Stimulated activated CD8-positive, alpha-beta memory T cell treated with anti-CD3 and anti-CD28 coated beads, Interleukin-12 subunit alpha, Interleukin-12 subunit beta, amount 100 ng/mL, for 24 hours (primary cell): ENCODE measurements around the gene RALGAPA1.
A peak's percentile ranks its signal among the peaks of the same experiment; 100 is the strongest.
"Not testable (repeated sequence)": the region's sequence is repeated elsewhere in the genome, so short reads cannot be mapped to it uniquely, and the experiment has no call there.

Source experiments
- DNase-seq: peaks from one replicate; pipeline ENCODE4 v3.0.0-alpha.2; 2020; ENCODE audit errors: extremely low read depth

RALGAPA1 gene

GRCh38 chr14:35808638-35809563 is at the start of gene RALGAPA1:
Gene RALGAPA1 (minus strand): TSS chr14:35809295. CDS start chr14:35808835, 460 bp downstream.
- DNase-seq: peak; percentile 85

- DNase-seq: no peak
Measured at GRCh38 chr14:35858521-35859209, 49.6 kb upstream of the RALGAPA1 start.

GRCh38 chr14:35855876-35856481 is 46.9 kb upstream of the RALGAPA1 start:
- no peak for DNase-seq

- no peak for DNase-seq
Measured at GRCh38 chr14:35854696-35855270, 45.7 kb upstream of the RALGAPA1 start.

- DNase-seq: no peak
Measured at GRCh38 chr14:35853225-35853624, 44.1 kb upstream of the RALGAPA1 start.

- DNase-seq: no peak
Measured at GRCh38 chr14:35851823-35852222, 42.7 kb upstream of the RALGAPA1 start.

- DNase-seq: no peak
Measured at GRCh38 chr14:35849122-35849521, 40.0 kb upstream of the RALGAPA1 start.

GRCh38 chr14:35847636-35848035 is 38.5 kb upstream of the RALGAPA1 start:
- DNase-seq: no peak

- no peak for DNase-seq
Measured at GRCh38 chr14:35844494-35844893, 35.4 kb upstream of the RALGAPA1 start.

GRCh38 chr14:35842245-35842644 is 33.1 kb upstream of the RALGAPA1 start:
- DNase-seq: not testable (repeated sequence)

- not testable (repeated sequence) for DNase-seq
Measured at GRCh38 chr14:35841704-35842103, 32.6 kb upstream of the RALGAPA1 start.

GRCh38 chr14:35835208-35835982 is 26.3 kb upstream of the RALGAPA1 start:
- no peak for DNase-seq

GRCh38 chr14:35829449-35829848 is 20.4 kb upstream of the RALGAPA1 start:
- DNase-seq: no peak

- DNase-seq: no peak
Measured at GRCh38 chr14:35827678-35828472, 18.8 kb upstream of the RALGAPA1 start.

- DNase-seq: no peak
Measured at GRCh38 chr14:35826952-35827416, 17.9 kb upstream of the RALGAPA1 start.

- DNase-seq: peak; percentile 95
Measured at GRCh38 chr14:35826218-35826951, 17.3 kb upstream of the RALGAPA1 start, which contains the start of gene BRMS1L. Gene BRMS1L (plus strand): TSS chr14:35826338. CDS start chr14:35826517, 179 bp downstream.

- DNase-seq: no peak
Measured at GRCh38 chr14:35825968-35826217, 16.8 kb upstream of the RALGAPA1 start.

- DNase-seq: not testable (repeated sequence)
Measured at GRCh38 chr14:35824446-35825165, 15.5 kb upstream of the RALGAPA1 start.

- DNase-seq: no peak
Measured at GRCh38 chr14:35822501-35822900, 13.4 kb upstream of the RALGAPA1 start.
